SU-DHL-6 (cell line): Measurements from ENCODE around the gene CLCN6.

Experiments used
- H2AFZ ChIP-seq: fragments of 200-600 bp; sonication (generic); 2 replicates; pipeline ENCODE4 v1.6.1; 2014; ENCODE audit warnings: low read depth, mild to moderate bottlenecking, moderate library complexity, mixed read lengths, antibody characterized with exemption, low read length; ENCODE audit not compliant: severe bottlenecking
- H3F3A ChIP-seq: fragments of 200-600 bp; shearing (Covaris generic); 2 replicates; pipeline ENCODE4 v1.6.0; 2016; ENCODE audit warnings: antibody characterized with exemption, mild to moderate bottlenecking; ENCODE audit not compliant: insufficient read depth
- H3K27ac ChIP-seq: fragments of 200-600 bp; sonication (generic); 2 replicates; pipeline ENCODE4 v1.5.1; 2016; ENCODE audit warnings: low read depth, mild to moderate bottlenecking, low read length, moderate library complexity, mixed read lengths
- H3K27me3 ChIP-seq: fragments of 200-600 bp; sonication (generic), shearing (Covaris generic); 2 replicates; pipeline ENCODE4 v1.6.0; 2014; ENCODE audit warnings: mild to moderate bottlenecking, low read length
- H3K36me3 ChIP-seq: fragments of 200-600 bp; sonication (generic); 2 replicates; pipeline ENCODE4 v1.6.1; 2014; ENCODE audit warnings: mild to moderate bottlenecking, low read length, mixed read lengths
- H3K4me2 ChIP-seq: fragments of 300-600, 200-600 bp; shearing (Covaris generic), sonication (generic); 2 replicates; pipeline ENCODE4 v1.6.0; 2014; ENCODE audit warnings: low read length, low read depth, mild to moderate bottlenecking; ENCODE audit not compliant: poor library complexity, severe bottlenecking
- H3K4me3 ChIP-seq: fragments of 200-600 bp; sonication (generic); 2 replicates; pipeline ENCODE4 v1.5.1; 2014; ENCODE audit warnings: antibody characterized with exemption, low read length, mild to moderate bottlenecking, mixed read lengths; ENCODE audit not compliant: insufficient read depth, poor library complexity, severe bottlenecking
- H3K79me2 ChIP-seq: fragments of 200-600 bp; sonication (generic); 2 replicates; pipeline ENCODE4 v1.6.1; 2014; ENCODE audit warnings: mild to moderate bottlenecking, low read length, moderate library complexity; ENCODE audit not compliant: insufficient read depth
- H3K9ac ChIP-seq: fragments of 200-600 bp; sonication (generic); 2 replicates; pipeline ENCODE4 v1.7.0; 2014; ENCODE audit warnings: mild to moderate bottlenecking, low read length
- H3K9me2 ChIP-seq: fragments of 200-600 bp; sonication (generic); replicated peaks from 2 replicates; pipeline ENCODE4 v1.6.1; 2014; ENCODE audit warnings: low read length; ENCODE audit not compliant: insufficient read depth
- H3K9me3 ChIP-seq: fragments of 200-600 bp; sonication (generic); 2 replicates; pipeline ENCODE4 v1.6.1; 2014; ENCODE audit warnings: low read length, mixed read lengths; ENCODE audit not compliant: insufficient read depth
- H4K20me1 ChIP-seq: fragments of 200-600 bp; sonication (generic); 2 replicates; pipeline ENCODE4 v1.6.1; 2014; ENCODE audit warnings: low read depth, mild to moderate bottlenecking, antibody characterized with exemption, low read length, moderate library complexity, mixed read lengths
- CTCF ChIP-seq: fragments of 200-600 bp; sonication (generic); IDR thresholded peaks from one replicate; pipeline ENCODE4 v1.5.1; 2017; ENCODE audit warnings: antibody characterized with exemption, mild to moderate bottlenecking, low read length, moderate library complexity; ENCODE audit not compliant: insufficient read depth, poor library complexity, severe bottlenecking
- EZH2phosphoT487 ChIP-seq: fragments of 200-600 bp; sonication (generic), shearing (Covaris generic); conservative IDR thresholded peaks from 2 replicates; pipeline ENCODE4 v1.6.1; 2018; ENCODE audit warnings: mild to moderate bottlenecking, antibody characterized with exemption, low read length, moderate library complexity, mixed read lengths

The CLCN6 gene

GRCh38 chr1:11765661-11766428 lies 40.1 kb upstream of the CLCN6 start:
- H3K4me2 ChIP-seq = no peak overlapping the region
- no peaks in the 10 kb centered on the region for H3K9me3 ChIP-seq
- no peaks in the 10 kb centered on the region for H3F3A ChIP-seq
- H4K20me1 ChIP-seq = no peaks in the 10 kb centered on the region
- H3K4me3 ChIP-seq = no peak overlapping the region
- no peaks in the 10 kb centered on the region for H3K36me3 ChIP-seq
- H3K9me2 ChIP-seq = no peaks in the 10 kb centered on the region
- H3K9ac ChIP-seq = no peak overlapping the region
- H2AFZ ChIP-seq = no peak overlapping the region
- H3K79me2 ChIP-seq = no peaks in the 10 kb centered on the region
- no peak overlapping the region for H3K27ac ChIP-seq
- no peaks in the 10 kb centered on the region for H3K27me3 ChIP-seq
- TF ChIP-seq CTCF = no peak
- TF ChIP-seq EZH2phosphoT487 = no peak

- Histone ChIP-seq H3K9me2 (no peaks in the 10 kb centered on the region), H2AFZ (no peak overlapping the region), H3F3A (no peaks in the 10 kb centered on the region), H3K9me3 (no peaks in the 10 kb centered on the region), H3K36me3 (no peaks in the 10 kb centered on the region), H3K4me2 (no peak overlapping the region), H3K79me2 (no peaks in the 10 kb centered on the region), H3K9ac (no peak overlapping the region), H4K20me1 (no peaks in the 10 kb centered on the region), H3K4me3 (no peak overlapping the region), H3K27ac (no peak overlapping the region), H3K27me3 (no peaks in the 10 kb centered on the region)
- no peak for TF ChIP-seq EZH2phosphoT487
- TF ChIP-seq CTCF = no peak
Measured at GRCh38 chr1:11766429-11766776, 39.6 kb upstream of the CLCN6 start.

- H3K27me3 ChIP-seq = no peaks in the 10 kb centered on the region
- TF ChIP-seq EZH2phosphoT487 = no peak
- no peak for TF ChIP-seq CTCF
- H3K79me2 ChIP-seq = no peaks in the 10 kb centered on the region
- no peaks in the 10 kb centered on the region for H3F3A ChIP-seq
- no peaks in the 10 kb centered on the region for H3K36me3 ChIP-seq
- no peak overlapping the region for H2AFZ ChIP-seq
- H3K4me2 ChIP-seq = no peak overlapping the region
- no peak overlapping the region for H3K27ac ChIP-seq
- H3K4me3 ChIP-seq = no peak overlapping the region
- no peak overlapping the region for H3K9ac ChIP-seq
- no peaks in the 10 kb centered on the region for H3K9me3 ChIP-seq
- H3K9me2 ChIP-seq = no peaks in the 10 kb centered on the region
- H4K20me1 ChIP-seq = no peaks in the 10 kb centered on the region
Measured at GRCh38 chr1:11767922-11768704, 37.9 kb upstream of the CLCN6 start.
